Measurements from ENCODE around the gene NDUFS6.

NDUFS6 gene

GRCh38 chr5:1818784-1819183 lies 17.6 kb downstream of the NDUFS6 start:
- no peak for DNase-seq

GRCh38 chr5:1819458-1819857 lies 18.3 kb downstream of the NDUFS6 start:
- no peak for DNase-seq

- no peak for DNase-seq
Observed at GRCh38 chr5:1820381-1820780, 19.2 kb downstream of the NDUFS6 start.

- DNase-seq, result no peak
Observed at GRCh38 chr5:1820926-1821325, 19.7 kb downstream of the NDUFS6 start.

GRCh38 chr5:1821862-1822261 lies 20.7 kb downstream of the NDUFS6 start:
- no peak for DNase-seq

GRCh38 chr5:1823381-1824034 lies 22.3 kb downstream of the NDUFS6 start:
- no peak for DNase-seq

- no peak for DNase-seq
Observed at GRCh38 chr5:1824109-1824821, 23.1 kb downstream of the NDUFS6 start.

GRCh38 chr5:1824903-1825841 lies 24.0 kb downstream of the NDUFS6 start:
- no peak for DNase-seq

- no peak for DNase-seq
Observed at GRCh38 chr5:1826235-1826980, 25.2 kb downstream of the NDUFS6 start.

GRCh38 chr5:1827025-1827885 lies 26.0 kb downstream of the NDUFS6 start:
- no peak for DNase-seq

GRCh38 chr5:1827886-1828397 lies 26.7 kb downstream of the NDUFS6 start:
- peak; percentile 13 for DNase-seq

- DNase-seq, result no peak
Observed at GRCh38 chr5:1830571-1831228, 29.5 kb downstream of the NDUFS6 start.

- DNase-seq, result no peak
Observed at GRCh38 chr5:1831257-1831656, 30.1 kb downstream of the NDUFS6 start.

GRCh38 chr5:1831677-1832313 lies 30.6 kb downstream of the NDUFS6 start:
- no peak for DNase-seq

- DNase-seq, result no peak
Observed at GRCh38 chr5:1832511-1833250, 31.5 kb downstream of the NDUFS6 start.

GRCh38 chr5:1833264-1834021 lies 32.2 kb downstream of the NDUFS6 start:
- DNase-seq, result no peak

GRCh38 chr5:1834022-1834551 lies 32.9 kb downstream of the NDUFS6 start:
- DNase-seq, result no peak

GRCh38 chr5:1834721-1835429 lies 33.7 kb downstream of the NDUFS6 start:
- no peak for DNase-seq

Measured in CD4-positive, alpha-beta T cell treated with Interleukin-10 for 1 hour (primary cell).